ES-I3 (cell line): ENCODE data around the gene KSR2.

Experiments
- H3K36me3 ChIP-seq: 2 replicates; pipeline ENCODE4 v1.6.1; 2013; ENCODE audit warnings: mild to moderate bottlenecking, low read length, control low read depth, moderate library complexity; ENCODE audit not compliant: insufficient read depth
- H3K4me1 ChIP-seq: 2 replicates; pipeline ENCODE4 v1.6.1; 2013; ENCODE audit warnings: mild to moderate bottlenecking, control low read depth, low read length; ENCODE audit not compliant: insufficient read depth
- H3K9ac ChIP-seq: 2 replicates; pipeline ENCODE4 v1.6.1; 2013; ENCODE audit warnings: low read depth, mild to moderate bottlenecking, low read length, moderate library complexity
- H3K9me3 ChIP-seq: 2 replicates; pipeline ENCODE4 v1.6.1; 2013; ENCODE audit warnings: mild to moderate bottlenecking, low read length, moderate library complexity; ENCODE audit not compliant: control insufficient read depth, insufficient read depth

KSR2 gene

DNA sequence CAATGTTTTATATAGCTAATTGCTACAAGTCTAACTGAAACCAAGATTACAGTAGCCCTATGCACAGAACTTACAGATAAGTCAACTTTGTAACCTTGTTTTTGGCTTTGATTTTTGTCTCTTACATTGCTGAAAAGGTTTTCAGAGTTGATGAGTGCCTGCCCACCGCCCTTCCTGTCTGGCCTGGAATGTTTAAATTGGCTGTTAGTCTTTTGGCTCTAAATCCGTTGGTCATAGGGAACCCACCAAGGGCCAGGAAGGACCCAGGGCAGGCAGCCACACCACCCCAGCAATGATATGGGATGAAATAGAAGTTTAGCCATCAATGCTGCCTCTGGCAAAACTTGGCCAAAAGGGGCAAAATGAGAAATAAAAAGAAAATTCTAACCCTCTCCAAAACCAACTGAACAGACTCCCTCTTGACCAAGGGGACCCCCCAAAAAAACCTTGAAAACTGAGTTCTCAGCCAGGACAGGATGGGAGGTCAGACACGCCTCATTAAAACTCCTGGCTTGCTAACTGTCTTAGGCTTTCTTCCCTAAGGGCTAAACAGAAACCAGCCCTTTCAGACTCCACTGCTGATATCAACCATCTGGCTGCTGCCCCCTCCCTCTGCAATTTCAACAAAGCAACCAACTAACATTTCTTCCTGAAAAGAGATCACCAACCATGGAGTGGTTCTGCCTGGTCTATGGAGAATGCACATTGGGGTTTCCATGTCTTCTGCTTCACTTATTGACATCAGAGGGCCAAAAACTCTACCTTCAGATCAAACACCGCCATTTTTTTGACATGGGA, 365.3 kb downstream of the KSR2 start:
- H3K9me3 ChIP-seq = no peaks in the 10 kb centered on the region; the same call in 1 of the 2 replicates
- no peak overlapping the region for H3K9ac ChIP-seq

DNA sequence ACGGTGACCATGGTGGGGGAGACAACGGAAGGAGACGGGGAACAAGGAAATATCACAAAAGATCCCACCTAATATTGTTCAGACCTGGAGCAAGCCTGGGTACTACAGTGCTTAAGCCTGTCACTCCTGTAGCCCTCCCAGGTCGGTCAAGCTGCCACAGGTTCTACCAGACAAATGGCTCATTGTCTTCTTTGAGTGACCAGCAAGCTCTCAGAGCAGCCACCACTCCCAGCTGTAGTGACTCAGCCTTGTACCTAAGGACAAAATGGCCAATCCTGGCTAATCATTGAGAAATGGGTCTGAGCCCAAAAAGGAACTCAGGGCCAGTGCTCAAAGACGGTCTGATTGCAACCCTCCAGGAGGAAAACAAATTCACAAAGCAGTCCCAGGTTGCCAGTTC, 368.9 kb downstream of the KSR2 start:
- Histone ChIP-seq H3K4me1 (peaks cover 3% of the 10 kb centered on the region; the same call in 1 of the 2 replicates), H3K36me3 (no peaks in the 10 kb centered on the region), H3K9ac (no peak overlapping the region), H3K9me3 (no peaks in the 10 kb centered on the region; the same call in 1 of the 2 replicates)

More for the DNA sequence above, 365.3 kb downstream of the KSR2 start:
- Histone ChIP-seq H3K4me1 (peaks cover 3% of the 10 kb centered on the region; the same call in 1 of the 2 replicates), H3K36me3 (no peaks in the 10 kb centered on the region)

DNA sequence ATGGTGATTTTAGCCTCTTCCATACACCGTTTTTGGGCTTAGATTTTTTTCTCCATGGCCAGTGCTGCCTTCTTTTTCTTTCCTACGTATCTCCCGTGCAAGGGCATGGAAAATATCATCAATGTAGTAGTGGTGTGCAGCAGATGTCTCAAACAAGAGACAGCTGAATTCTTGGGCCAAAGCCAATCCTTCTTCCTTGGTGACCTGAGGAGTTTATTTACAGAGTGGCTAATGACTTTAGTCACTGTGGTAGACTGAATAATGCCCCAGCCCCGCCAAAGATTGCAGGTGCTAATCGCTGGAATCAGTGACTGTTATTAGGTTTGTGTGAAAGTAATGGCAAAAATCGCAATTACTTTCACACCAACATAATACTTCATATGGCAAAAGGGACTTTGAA, 371.8 kb downstream of the KSR2 start:
- H3K36me3 ChIP-seq = no peaks in the 10 kb centered on the region
- H3K9ac ChIP-seq = no peak overlapping the region
- no peaks in the 10 kb centered on the region for H3K9me3 ChIP-seq
- no peaks in the 10 kb centered on the region for H3K4me1 ChIP-seq

DNA sequence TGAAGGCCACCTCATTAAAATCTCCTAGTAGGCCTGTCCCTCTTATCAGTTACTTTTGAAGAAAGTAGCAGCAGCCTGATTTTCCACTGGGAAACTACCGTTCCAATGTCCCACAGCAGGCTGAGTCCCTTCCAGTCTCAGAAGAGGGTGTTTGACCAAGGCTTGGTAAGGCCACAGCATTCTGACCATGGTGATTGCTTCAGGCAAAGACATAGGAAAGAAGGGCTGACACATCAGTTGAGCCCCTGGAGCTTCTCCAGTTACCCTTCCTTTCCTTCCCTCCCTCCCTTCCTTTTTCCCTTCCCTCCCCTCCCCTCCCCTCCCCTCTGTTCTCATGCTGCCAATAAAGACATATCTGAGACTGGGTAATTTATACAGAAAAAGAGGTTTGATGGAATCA, 373.0 kb downstream of the KSR2 start:
- Histone ChIP-seq H3K4me1 (no peaks in the 10 kb centered on the region), H3K9ac (no peak overlapping the region), H3K36me3 (no peaks in the 10 kb centered on the region), H3K9me3 (no peaks in the 10 kb centered on the region)

DNA sequence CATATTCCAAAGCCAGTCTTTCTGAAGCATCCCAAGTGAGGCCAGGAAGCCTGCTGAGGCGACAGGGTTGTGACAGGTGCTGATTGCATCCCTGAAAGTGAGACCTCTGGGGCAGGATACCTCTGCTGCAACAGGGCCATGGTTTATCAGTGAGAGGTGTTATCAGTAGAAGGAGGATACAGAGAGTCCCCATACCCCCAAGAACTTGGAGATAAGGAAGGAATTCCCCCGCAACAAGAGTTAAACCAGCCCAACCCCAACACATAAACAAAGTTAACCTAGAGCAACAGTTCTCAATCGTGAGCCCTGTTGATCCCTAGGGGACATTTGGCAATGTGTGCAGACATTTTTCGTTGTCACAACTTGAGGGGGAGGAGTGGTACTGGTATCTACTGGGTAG, 374.3 kb downstream of the KSR2 start:
- H3K4me1 ChIP-seq = no peaks in the 10 kb centered on the region
- H3K9me3 ChIP-seq = no peaks in the 10 kb centered on the region
- no peak overlapping the region for H3K9ac ChIP-seq
- no peaks in the 10 kb centered on the region for H3K36me3 ChIP-seq

DNA sequence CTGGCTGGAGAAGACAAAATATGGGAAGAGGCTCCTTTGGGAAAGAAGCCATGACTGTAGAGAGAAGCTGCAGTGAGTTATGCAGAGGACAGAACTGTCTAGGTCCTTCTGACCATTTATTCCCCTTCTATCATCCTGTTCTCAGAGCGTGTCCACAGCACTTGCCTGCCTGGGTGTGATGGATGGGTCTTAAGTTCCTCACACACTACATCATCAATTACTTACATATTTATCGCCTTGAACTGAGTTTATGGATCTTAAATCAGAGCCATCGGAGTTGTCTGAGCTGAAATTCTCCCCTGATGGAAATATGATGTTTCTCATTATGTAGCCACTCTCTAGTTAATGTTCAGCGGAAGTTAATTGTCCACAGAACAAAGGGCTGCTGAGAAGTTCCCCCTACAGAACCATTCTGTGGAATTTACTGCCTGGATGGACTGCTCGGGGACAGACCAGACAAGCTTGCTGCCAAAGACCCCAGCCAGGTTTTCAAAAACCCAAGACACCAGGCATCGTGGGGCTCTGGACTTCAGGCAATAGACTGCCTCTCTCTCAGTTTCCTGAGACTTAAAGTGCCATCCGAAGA, 374.9 kb downstream of the KSR2 start:
- H3K9me3 ChIP-seq = no peaks in the 10 kb centered on the region
- no peak overlapping the region for H3K9ac ChIP-seq
- H3K4me1 ChIP-seq = no peaks in the 10 kb centered on the region
- H3K36me3 ChIP-seq = no peaks in the 10 kb centered on the region

DNA sequence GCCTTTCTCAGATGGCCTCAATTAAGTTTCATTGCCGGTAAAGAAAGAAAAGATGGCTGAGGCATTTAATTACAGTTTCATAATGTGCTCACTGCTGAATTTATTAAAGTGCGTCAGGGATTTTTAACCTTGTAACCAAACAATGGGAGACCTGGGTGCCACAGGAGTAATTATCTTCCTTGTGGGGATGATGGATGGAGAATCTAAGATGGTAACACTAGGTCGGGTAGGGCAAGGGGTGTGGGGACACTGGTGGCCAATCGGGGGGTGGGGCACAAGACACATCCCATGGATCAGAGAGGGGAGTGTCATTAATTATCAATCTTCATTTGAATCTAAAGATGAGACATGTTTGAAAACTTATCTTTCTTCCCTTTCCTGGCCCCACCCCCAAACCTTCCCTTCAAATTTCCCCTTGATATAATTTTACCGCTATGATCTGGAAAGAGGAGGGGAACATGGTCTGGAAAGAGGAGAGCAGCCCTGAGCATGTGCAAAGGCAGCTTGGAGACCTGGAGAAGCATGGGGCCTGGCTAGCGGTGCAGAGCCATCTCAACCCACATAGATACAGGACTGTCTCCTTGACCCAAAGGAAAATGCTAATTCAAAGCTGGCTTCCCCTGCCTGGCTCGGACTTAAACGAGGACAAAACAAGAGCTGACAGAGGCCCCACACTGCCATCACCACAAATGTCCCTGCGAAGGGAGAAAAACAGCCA, 376.0 kb downstream of the KSR2 start:
- no peak overlapping the region for H3K9ac ChIP-seq
- no peaks in the 10 kb centered on the region for H3K4me1 ChIP-seq
- no peaks in the 10 kb centered on the region for H3K36me3 ChIP-seq
- H3K9me3 ChIP-seq = no peaks in the 10 kb centered on the region

DNA sequence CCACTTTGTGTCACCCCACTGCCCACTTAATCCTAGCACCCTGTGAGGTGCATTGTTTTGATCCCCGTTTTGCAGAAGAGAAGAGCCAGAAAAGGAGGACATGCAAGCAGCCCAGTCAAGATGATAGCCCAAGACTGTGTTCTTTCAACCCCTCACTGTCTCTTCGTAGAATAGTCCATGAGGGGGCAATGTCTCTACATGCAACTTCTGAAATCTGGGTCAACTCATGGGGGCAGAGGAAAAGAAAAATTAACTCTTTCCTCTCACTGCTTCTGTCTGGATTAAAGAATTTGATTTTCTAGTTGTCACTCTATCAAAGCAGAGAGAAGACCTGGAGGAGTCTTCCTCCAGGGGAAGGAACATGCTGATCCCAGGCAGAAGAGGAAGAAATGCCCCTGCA, 377.8 kb downstream of the KSR2 start:
- Histone ChIP-seq H3K36me3 (no peaks in the 10 kb centered on the region), H3K9ac (no peak overlapping the region), H3K9me3 (no peaks in the 10 kb centered on the region), H3K4me1 (no peaks in the 10 kb centered on the region)

DNA sequence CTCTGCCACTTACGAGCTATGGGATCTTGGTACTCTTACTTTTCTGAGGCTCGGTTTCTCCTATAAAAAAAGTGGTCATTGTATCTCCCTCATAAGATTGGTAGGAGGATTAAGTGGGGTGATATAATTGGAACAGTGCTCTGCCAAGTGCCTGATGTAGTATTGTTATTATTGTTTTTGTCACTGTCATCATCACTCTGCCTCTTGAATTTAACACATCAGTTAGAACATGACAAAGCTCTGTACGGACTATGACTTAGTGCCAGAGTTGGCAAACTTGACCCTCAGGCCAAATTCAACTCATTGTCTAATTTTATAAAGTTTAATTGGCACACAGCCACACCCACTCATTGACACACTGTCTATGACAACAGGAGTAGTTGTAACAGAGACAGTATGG, 378.4 kb downstream of the KSR2 start:
- no peaks in the 10 kb centered on the region for H3K4me1 ChIP-seq
- H3K36me3 ChIP-seq = no peaks in the 10 kb centered on the region
- H3K9me3 ChIP-seq = no peaks in the 10 kb centered on the region
- H3K9ac ChIP-seq = no peak overlapping the region

DNA sequence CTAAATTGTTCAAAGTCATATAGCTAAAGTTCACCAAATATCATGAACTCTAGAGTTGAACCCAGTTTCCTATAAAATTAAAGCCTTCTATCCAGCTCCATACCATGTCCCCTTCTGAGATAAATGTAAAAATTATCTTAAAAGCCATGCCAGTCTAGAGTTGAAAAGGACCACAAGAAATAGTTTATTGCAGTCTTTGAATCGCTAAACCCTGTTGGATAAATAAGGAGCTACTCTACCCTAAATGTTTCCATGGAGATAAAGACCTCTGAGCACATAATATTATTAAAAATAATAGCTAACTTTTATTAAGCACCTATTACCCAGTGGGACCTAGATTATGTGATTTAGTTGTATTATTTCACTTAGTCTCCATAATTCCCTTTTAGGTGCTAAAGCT, 379.8 kb downstream of the KSR2 start:
- Histone ChIP-seq H3K9ac (no peak overlapping the region), H3K4me1 (no peaks in the 10 kb centered on the region), H3K9me3 (no peaks in the 10 kb centered on the region), H3K36me3 (no peaks in the 10 kb centered on the region)

DNA sequence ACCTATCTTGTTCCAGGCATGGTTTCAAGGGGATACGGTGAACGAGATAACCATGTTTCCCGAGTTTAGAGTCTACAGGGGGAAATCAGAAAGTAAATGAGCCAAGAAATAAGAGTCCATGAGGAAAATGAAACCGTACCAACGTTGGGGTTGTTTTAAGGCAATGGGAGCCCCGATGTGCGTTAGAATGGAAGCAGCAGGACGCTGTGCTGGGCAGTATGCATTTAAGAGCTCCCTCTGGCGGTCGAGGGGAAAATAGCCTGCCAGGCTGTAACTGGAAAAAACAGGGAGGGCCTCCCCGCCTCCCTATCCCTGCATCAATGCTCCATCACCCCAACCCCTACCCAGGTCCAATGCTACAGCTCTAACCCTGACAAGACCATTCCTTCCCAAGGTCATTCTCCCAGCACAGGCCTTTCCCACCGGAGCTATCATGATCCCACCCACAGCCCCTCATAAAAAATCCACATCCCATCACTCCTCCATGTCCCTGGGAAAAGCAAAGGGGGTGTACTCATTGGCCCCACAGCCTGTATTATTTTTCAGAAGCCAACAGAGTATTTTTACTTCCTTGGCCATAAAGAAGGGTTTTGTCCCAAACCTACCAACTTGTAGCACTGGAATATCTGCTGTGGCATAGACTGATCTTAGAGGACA, 381.0 kb downstream of the KSR2 start:
- Histone ChIP-seq H3K36me3 (no peaks in the 10 kb centered on the region), H3K4me1 (no peaks in the 10 kb centered on the region), H3K9me3 (no peaks in the 10 kb centered on the region), H3K9ac (no peak overlapping the region)

DNA sequence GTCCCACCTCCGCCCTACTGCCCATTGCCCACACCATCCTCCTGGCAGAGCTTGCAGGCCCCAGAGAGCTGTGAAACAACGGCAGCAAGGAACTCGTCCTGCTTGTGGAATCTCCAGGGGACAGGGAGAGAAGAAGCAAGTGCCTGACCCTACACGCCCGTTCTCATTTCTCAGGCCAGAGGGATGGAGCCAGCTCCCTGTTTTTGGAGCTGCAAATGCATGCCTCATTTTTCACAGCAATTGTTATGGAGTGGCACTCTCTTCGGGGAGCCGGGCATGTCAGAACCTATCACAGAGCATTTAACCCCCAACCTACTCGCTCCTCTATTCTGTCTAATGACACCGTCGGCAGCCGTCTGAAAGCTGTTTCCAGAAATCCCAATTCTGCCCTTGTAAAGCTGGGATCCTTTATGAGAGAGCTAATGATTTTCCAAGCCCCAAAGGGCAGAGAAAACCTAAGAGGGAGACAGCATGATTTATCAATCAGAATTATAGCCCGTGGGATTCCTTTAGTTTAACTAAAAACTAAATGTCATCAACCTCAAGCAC, 385.0 kb downstream of the KSR2 start:
- H3K9ac ChIP-seq = peak overlapping the region; percentile 17; the same call in 1 of the 2 replicates
- peaks cover 5% of the 10 kb centered on the region for H3K4me1 ChIP-seq
- no peaks in the 10 kb centered on the region for H3K36me3 ChIP-seq
- H3K9me3 ChIP-seq = no peaks in the 10 kb centered on the region

DNA sequence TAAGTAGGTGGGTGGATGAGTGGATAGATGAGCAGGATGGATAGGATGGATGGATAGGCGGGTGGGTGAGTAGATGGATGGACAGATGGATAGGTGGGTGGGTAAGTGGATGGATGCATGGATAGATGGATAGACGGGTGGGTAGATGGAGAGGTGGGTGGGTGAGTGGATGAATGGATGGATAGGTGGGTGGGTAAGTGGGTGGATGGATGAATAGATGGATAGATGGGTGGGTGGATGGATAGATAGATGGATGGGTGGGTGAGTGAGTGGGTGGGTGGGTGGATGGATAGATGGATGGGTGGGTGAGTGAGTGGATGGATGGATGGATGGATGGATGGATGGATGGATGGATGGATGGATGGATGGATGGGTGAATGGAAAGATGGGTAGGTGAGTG, 385.7 kb downstream of the KSR2 start:
- Histone ChIP-seq H3K9ac (no peak overlapping the region), H3K9me3 (no peaks in the 10 kb centered on the region), H3K36me3 (no peaks in the 10 kb centered on the region), H3K4me1 (peaks cover 5% of the 10 kb centered on the region)

DNA sequence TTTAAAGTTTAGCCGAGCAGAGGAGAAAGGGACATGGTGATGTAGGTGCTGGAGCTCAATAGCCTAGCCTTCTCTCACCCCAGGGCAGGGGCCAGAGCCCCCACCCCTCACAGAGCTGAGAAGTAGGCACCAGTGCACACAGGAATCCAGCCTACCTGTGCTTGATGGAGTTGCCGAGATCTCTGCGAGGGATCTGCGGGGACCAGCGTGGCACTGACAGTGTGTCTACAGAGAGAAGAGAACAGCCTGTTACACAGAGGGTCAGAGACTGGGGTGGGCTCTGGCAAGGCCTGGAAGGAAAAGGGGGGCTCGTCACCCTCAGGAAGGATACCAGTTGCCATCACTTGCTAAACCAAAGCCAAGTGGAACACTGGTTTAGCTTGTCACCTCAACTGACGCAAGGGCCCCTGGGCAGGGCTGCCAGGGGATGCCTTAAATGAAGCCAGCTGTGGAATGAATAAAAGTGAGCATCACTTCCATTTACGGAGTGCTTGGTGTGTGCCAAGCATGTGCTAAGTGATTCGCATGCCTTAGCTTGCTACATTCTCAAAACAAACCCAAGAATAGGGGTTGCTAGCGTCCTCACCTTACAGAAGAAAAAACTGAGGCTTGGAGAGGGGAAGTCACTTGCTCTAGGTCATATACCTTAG, 386.5 kb downstream of the KSR2 start:
- H3K4me1 ChIP-seq = peaks cover 5% of the 10 kb centered on the region
- no peak overlapping the region for H3K9ac ChIP-seq
- no peaks in the 10 kb centered on the region for H3K9me3 ChIP-seq
- no peaks in the 10 kb centered on the region for H3K36me3 ChIP-seq
